Stimulated activated CD4-positive, alpha-beta T cell treated with anti-CD3 and anti-CD28 coated beads, Interleukin-4, amount 100 ng/mL, for 4 hours (primary cell): ENCODE measurements around the gene MAPK8.
A peak's percentile ranks its signal among the peaks of the same experiment; 100 is the strongest.
"Not testable (repeated sequence)": the region's sequence is repeated elsewhere in the genome, so short reads cannot be mapped to it uniquely, and the experiment has no call there.

Experiments
- DNase-seq, 2 experiments: peaks; one replicate each; pipeline ENCODE4 v3.0.0-alpha.2; 2020

Gene MAPK8

GRCh38 chr10:48306265-48306869 lies at the start of gene MAPK8:
Gene MAPK8, plus strand, starts transcription at chr10:48306677. Its CDS starts 94,984 bp downstream, at chr10:48401661.
- DNase-seq: peak; percentile 92 to 94

- no peak for DNase-seq
These were observed 49.0 kb upstream of the MAPK8 start for GRCh38 chr10:48257407-48257961.

- DNase-seq: no peak
These were observed 48.4 kb upstream of the MAPK8 start for GRCh38 chr10:48258105-48258504.

- no peak for DNase-seq
These were observed 39.9 kb upstream of the MAPK8 start for GRCh38 chr10:48266528-48266927.

GRCh38 chr10:48271047-48271730 lies 35.3 kb upstream of the MAPK8 start:
- DNase-seq: no peak

- DNase-seq: no peak
These were observed 33.8 kb upstream of the MAPK8 start for GRCh38 chr10:48272682-48273081.

- no peak for DNase-seq
These were observed 32.7 kb upstream of the MAPK8 start for GRCh38 chr10:48273741-48274140.

GRCh38 chr10:48274636-48275035 lies 31.8 kb upstream of the MAPK8 start, which contains the start of gene FRMPD2:
Gene FRMPD2, minus strand, starts transcription at chr10:48274696. Its CDS starts 129 bp downstream, at chr10:48274567.
- DNase-seq: no peak

GRCh38 chr10:48277093-48277492 lies 29.4 kb upstream of the MAPK8 start:
- DNase-seq: no peak

- DNase-seq: no peak
These were observed 27.3 kb upstream of the MAPK8 start for GRCh38 chr10:48279081-48279751.

GRCh38 chr10:48281697-48282096 lies 24.8 kb upstream of the MAPK8 start:
- not testable (repeated sequence) for DNase-seq

GRCh38 chr10:48282829-48283228 lies 23.6 kb upstream of the MAPK8 start:
- no peak for DNase-seq

GRCh38 chr10:48284002-48284546 lies 22.4 kb upstream of the MAPK8 start:
- no peak for DNase-seq

GRCh38 chr10:48284811-48285210 lies 21.7 kb upstream of the MAPK8 start:
- DNase-seq: no peak

GRCh38 chr10:48285710-48286109 lies 20.8 kb upstream of the MAPK8 start:
- no peak for DNase-seq

GRCh38 chr10:48286356-48286755 lies 20.1 kb upstream of the MAPK8 start:
- no peak for DNase-seq

- DNase-seq: no peak
These were observed 18.8 kb upstream of the MAPK8 start for GRCh38 chr10:48287417-48288391.

GRCh38 chr10:48288661-48289060 lies 17.8 kb upstream of the MAPK8 start:
- DNase-seq: no peak

- DNase-seq: peak; percentile 14 to 38
These were observed 16.8 kb upstream of the MAPK8 start for GRCh38 chr10:48289501-48290238.

GRCh38 chr10:48290286-48290685 lies 16.2 kb upstream of the MAPK8 start:
- DNase-seq: no peak

GRCh38 chr10:48291190-48291589 lies 15.3 kb upstream of the MAPK8 start:
- no peak for DNase-seq
